ENCODE measurements around the gene SEPSECS. TPM values are rescaled to one million over a fixed set of nuclear protein-coding genes. Genes with fewer than 3 reads are reported as not detected.
"Not testable (repeated sequence)": the region's sequence is repeated elsewhere in the genome, so short reads cannot be mapped to it uniquely, and the experiment has no call there.

The SEPSECS gene
- total RNA-seq, 1 donor, result 6.7 TPM

DNA sequence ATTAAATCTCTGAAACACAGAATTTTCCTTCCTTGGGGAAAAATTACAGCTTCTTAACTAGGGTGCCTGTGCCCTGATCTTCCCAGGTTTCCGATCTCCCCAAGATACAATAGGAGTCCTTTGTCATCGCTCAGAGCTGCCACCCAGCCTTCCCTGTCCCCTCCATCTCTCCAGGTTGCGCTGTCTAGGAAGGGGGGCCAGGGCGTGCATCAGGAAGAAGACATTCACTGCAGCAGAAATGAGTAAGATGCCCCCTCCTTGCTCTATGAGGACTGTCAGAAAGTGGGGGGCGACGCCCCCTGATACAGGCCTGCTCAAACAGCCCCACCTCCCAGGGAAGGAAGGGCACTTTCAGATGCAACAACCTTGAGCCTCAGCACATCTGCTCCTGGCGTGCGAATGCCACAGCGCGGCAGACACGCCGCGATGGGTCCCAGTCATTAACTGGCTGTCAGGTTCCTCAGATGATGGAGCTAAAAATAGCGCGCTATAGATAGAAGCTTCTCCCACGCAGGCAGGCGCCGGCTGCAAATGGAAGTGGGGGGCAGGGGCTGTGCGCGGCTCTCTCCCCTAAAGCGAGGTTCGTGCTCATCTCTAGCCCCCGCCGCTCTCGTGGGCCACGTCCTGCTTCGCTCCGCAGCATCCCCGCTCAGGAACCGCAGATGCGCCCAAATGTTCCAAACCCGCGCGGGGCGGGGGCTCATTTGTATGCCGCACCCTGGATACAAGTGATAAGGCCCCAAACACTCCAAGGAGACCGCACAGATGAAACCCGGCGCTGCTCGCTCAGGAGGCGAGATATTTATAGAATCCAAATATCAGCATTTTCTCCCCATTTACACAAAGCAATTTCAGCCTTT lies 71.9 kb downstream of the SEPSECS start:
- peak in 2 of 3 donors; percentile 30 to 31 for DNase-seq (ENCODE audit: low read depth in 2 of 3, low spot score in 2 of 3)

GRCh38 chr4:25085671-25086070 lies 74.6 kb downstream of the SEPSECS start:
- peak in 2 of 3 donors; percentile 12 to 66 for DNase-seq (ENCODE audit: low read depth in 2 of 3, low spot score in 2 of 3)

GRCh38 chr4:25083441-25083840 lies 76.8 kb downstream of the SEPSECS start:
- DNase-seq (ENCODE audit: low read depth in 2 of 3, low spot score in 2 of 3), result not testable (repeated sequence)

DNA sequence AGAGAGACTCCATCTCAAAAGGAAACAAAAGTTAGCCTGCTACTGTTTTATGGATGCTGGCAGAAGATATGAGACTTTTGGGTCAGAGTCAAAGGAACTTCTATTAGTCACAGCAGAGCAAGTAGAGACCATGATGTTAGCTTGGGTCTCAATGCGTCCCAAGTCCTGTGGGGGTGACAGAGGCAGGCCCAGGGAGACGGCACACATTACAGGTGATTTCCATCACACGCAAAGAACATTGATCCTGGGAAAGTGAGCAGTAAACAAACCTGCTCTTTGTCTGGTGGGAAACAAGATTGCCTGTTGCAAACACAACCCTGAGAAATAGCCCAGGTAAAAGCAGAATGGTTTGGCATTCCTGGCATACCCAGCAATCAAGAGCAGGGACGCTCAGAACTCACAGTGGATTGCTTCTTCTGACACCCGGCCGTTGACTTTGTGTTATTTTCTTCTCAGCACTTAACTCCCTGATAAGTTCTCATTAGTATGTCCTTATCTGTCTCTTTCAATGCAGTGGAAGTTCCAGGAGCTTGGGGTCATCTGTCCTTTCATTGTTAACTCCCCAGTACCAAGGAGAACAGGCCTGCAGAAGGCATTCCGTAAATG lies 78.3 kb downstream of the SEPSECS start:
- no peak for DNase-seq (ENCODE audit: low read depth in 2 of 3, low spot score in 2 of 3)

DNA sequence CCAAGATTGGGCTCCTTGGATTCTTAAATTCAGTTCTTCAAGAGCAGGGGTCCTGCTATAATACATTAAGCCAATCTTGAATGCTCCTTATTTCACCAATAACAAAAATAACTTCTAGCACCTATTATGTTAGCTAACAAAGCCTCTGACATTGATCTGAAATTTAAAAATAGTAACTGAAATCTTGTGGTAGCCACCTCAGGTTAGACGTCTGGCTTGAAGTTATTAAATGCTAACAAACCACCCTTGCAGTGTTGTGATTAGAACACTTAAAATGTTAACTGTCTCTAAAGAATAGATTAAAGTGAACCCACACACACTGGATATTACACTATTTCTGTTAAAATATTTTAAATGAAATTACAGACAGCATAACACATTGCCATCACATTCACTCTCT lies 79.7 kb downstream of the SEPSECS start:
- no peak for DNase-seq (ENCODE audit: low read depth in 2 of 3, low spot score in 2 of 3)

- no peak for DNase-seq (ENCODE audit: low read depth in 2 of 3, low spot score in 2 of 3)
These were observed 81.7 kb downstream of the SEPSECS start for GRCh38 chr4:25078523-25078922.

- DNase-seq (ENCODE audit: low read depth in 2 of 3, low spot score in 2 of 3), result no peak
These were observed 83.4 kb downstream of the SEPSECS start for GRCh38 chr4:25076625-25077398.

DNA sequence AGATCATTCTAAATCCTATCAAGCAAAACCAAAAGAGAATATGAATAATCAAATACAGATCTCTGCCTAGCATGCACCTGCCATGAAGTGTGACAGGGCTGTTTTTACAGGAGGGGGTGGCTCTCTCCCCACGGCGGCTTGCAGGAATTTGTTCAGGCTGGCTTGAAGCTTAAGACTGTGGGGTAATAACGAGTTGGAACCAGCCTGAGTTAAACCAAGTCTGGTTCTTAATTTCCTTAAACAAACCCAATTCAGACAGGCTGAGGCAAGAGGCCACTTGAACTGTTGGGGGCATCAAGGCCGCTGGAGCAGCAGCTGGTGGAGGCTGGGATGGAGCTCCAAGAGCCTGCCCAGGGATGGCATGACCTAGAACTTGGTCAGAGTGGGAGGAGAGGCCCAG lies 84.4 kb downstream of the SEPSECS start:
- no peak for DNase-seq (ENCODE audit: low read depth in 2 of 3, low spot score in 2 of 3)

GRCh38 chr4:25075129-25075528 lies 85.1 kb downstream of the SEPSECS start:
- no peak for DNase-seq (ENCODE audit: low read depth in 2 of 3, low spot score in 2 of 3)

DNA sequence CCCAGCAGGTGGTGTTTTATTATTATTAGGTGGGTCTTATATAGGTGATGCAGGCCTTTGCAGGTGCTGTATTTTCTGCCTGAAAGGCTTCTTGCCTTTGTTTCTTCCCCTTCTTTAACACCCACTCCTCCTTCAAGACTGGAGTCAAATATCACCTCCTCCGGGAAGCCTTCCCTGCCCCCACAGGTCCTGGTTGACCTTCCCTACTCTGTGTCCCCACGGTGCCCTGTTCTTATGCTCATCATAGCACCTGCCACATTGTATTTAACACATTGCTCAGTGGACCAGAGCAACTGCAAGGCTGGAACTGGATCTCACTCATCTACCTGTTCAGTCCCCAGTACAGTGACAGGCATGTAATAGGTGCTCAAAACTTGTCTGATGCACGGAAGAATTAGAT lies 89.7 kb downstream of the SEPSECS start:
- DNase-seq (ENCODE audit: low read depth in 2 of 3, low spot score in 2 of 3), result no peak

Other genes starting within 250 kb of the SEPSECS start
- gene CCDC149, start 247.4 kb downstream of the SEPSECS start, total RNA-seq, result 2.7 TPM
- not detected for gene LGI2, start 129.5 kb downstream of the SEPSECS start, total RNA-seq
- gene PI4K2B, start 73.6 kb upstream of the SEPSECS start, total RNA-seq, result 7.8 TPM
- gene ZCCHC4, start 152.3 kb upstream of the SEPSECS start, total RNA-seq, result 5.9 TPM
- 10.2 TPM for gene ANAPC4, start 216.8 kb upstream of the SEPSECS start, total RNA-seq

Measured in hematopoietic multipotent progenitor cell (in vitro differentiated cells).